H1 (cell line): ENCODE measurements around the gene RBMS1.

Experiments used
- CTCF ChIP-seq, 3 experiments: IDR thresholded peaks; 1 replicate in 2 of 3; 2 replicates in 1 of 3; pipeline versions ENCODE4 v1.5.1 to v1.6.1; 2011; ENCODE audit warnings: low read length in 3 of 3, mild to moderate bottlenecking in 3 of 3, inconsistent platforms in 2 of 3, low read depth in 1 of 3, moderate library complexity in 1 of 3; ENCODE audit not compliant: insufficient read depth in 1 of 3; ENCODE audit errors: control extremely low read depth in 1 of 3
- EGR1 ChIP-seq: IDR thresholded peaks from 2 replicates; pipeline ENCODE4 v1.6.1; 2011; ENCODE audit warnings: low read depth, low read length, borderline replicate concordance
- EP300 ChIP-seq, 2 experiments: IDR thresholded peaks; 1 replicate in 1 of 2; 2 replicates in 1 of 2; pipeline ENCODE4 v1.6.1; 2011 to 2012; ENCODE audit warnings: low read depth in 2 of 2, low read length in 2 of 2, mild to moderate bottlenecking in 2 of 2, borderline replicate concordance in 1 of 2, inconsistent platforms in 1 of 2, moderate library complexity in 1 of 2
- EZH2 ChIP-seq: fragments of 200-600 bp; sonication (generic); IDR thresholded peaks from 2 replicates; pipeline ENCODE4 v1.7.1; 2012; ENCODE audit warnings: low read depth, mild to moderate bottlenecking, moderate library complexity, low read length, inconsistent platforms; ENCODE audit not compliant: severe bottlenecking
- FOSL1 ChIP-seq: IDR thresholded peaks from 2 replicates; pipeline ENCODE4 v1.6.1; 2011; ENCODE audit warnings: mild to moderate bottlenecking, low read depth, low read length, moderate library complexity; ENCODE audit not compliant: insufficient read depth
- HDAC2 ChIP-seq, 2 experiments: fragments of 300-600 bp in 1 of 2; sonication (generic) in 1 of 2; IDR thresholded peaks; 2 replicates each; pipeline ENCODE4 v1.6.1; 2011 to 2012; ENCODE audit warnings: low read depth in 2 of 2, low read length in 2 of 2, mild to moderate bottlenecking in 2 of 2, moderate library complexity in 2 of 2, borderline replicate concordance in 1 of 2, inconsistent platforms in 1 of 2
- JUND ChIP-seq: IDR thresholded peaks from 2 replicates; pipeline ENCODE4 v1.6.1; 2011; ENCODE audit warnings: mild to moderate bottlenecking, improper control_type of control experiment, low read length
- RNF2 ChIP-seq: fragments of 200-900, 300-1000 bp; sonication (generic); IDR thresholded peaks from 2 replicates; pipeline ENCODE4 v1.7.1; 2016; ENCODE audit warnings: borderline replicate concordance, low read depth, mild to moderate bottlenecking, antibody characterized with exemption, low read length; ENCODE audit not compliant: poor library complexity, severe bottlenecking; ENCODE audit errors: missing control alignments
- SIN3A ChIP-seq, 2 experiments: IDR thresholded peaks in 1 of 2; conservative IDR thresholded peaks in 1 of 2; 2 replicates each; pipeline ENCODE4 v1.6.1; 2011 to 2012; ENCODE audit warnings: low read length in 2 of 2, improper control_type of control experiment in 1 of 2, low read depth in 1 of 2, mild to moderate bottlenecking in 1 of 2
- SP2 ChIP-seq: IDR thresholded peaks from 2 replicates; pipeline ENCODE4 v1.6.1; 2012; ENCODE audit warnings: mild to moderate bottlenecking, low read length, inconsistent platforms

GRCh38 chr2:160484859-160485520, 8.6 kb downstream of the RBMS1 start:
- no peak for TF ChIP-seq SIN3A (conservative IDR thresholded peaks at IDR 0.05 in 1 of 2, IDR thresholded peaks at IDR 0.05 in 1 of 2; ENCODE audit: low read depth in 1 of 2, low read length in 2 of 2)
- no peak for TF ChIP-seq EP300 (IDR thresholded peaks at IDR 0.05; ENCODE audit: borderline replicate concordance in 1 of 2, low read depth in 2 of 2, low read length in 2 of 2)
- 0 out of 4 replicates have a peak, but pooled peaks of 1 of the 3 experiments have one; percentile 1 for TF ChIP-seq CTCF (IDR thresholded peaks at IDR 0.05; ENCODE audit: control extremely low read depth in 1 of 3, insufficient read depth in 1 of 3, low read depth in 1 of 3, low read length in 3 of 3)
- TF ChIP-seq EGR1, result no peak
- TF ChIP-seq HDAC2 (IDR thresholded peaks at IDR 0.05; ENCODE audit: borderline replicate concordance in 1 of 2, low read depth in 2 of 2, low read length in 2 of 2), result no peak
- no peak for TF ChIP-seq RNF2
- TF ChIP-seq JUND, result no peak
- TF ChIP-seq EZH2, result no peak
- TF ChIP-seq FOSL1, result no peak
- TF ChIP-seq SP2, result no peak
